ENCODE data around the gene VPS45.
"Not testable (repeated sequence)": the region's sequence is repeated elsewhere in the genome, so short reads cannot be mapped to it uniquely, and the experiment has no call there.

VPS45 gene

GRCh38 chr1:150138044-150138443 is 70.5 kb downstream of the VPS45 start:
- DNase-seq: no peak

GRCh38 chr1:150141452-150141851 is 73.9 kb downstream of the VPS45 start:
- no peak for DNase-seq

- DNase-seq: no peak
These were observed 74.5 kb downstream of the VPS45 start for GRCh38 chr1:150142083-150142482.

- no peak for DNase-seq
These were observed 77.0 kb downstream of the VPS45 start for GRCh38 chr1:150144606-150145005.

GRCh38 chr1:150146016-150146415 is 78.4 kb downstream of the VPS45 start:
- not testable (repeated sequence) for DNase-seq

GRCh38 chr1:150146849-150147542 is 79.4 kb downstream of the VPS45 start:
- DNase-seq: no peak

GRCh38 chr1:150148837-150149270 is 81.3 kb downstream of the VPS45 start:
- DNase-seq: peak; percentile 34

GRCh38 chr1:150149271-150150132 is 81.9 kb downstream of the VPS45 start, which contains the start of gene PLEKHO1:
TSS of gene PLEKHO1 (plus strand) at chr1:150149916. CDS start at chr1:150150258, 342 bp downstream.
- peak; percentile 74 for DNase-seq

- DNase-seq: peak; percentile 31
These were observed 82.8 kb downstream of the VPS45 start for GRCh38 chr1:150150133-150151021.

GRCh38 chr1:150151291-150152181 is 84.0 kb downstream of the VPS45 start:
- DNase-seq: no peak

- DNase-seq: no peak
These were observed 84.6 kb downstream of the VPS45 start for GRCh38 chr1:150152182-150152536.

- DNase-seq: no peak
These were observed 85.3 kb downstream of the VPS45 start for GRCh38 chr1:150152772-150153456.

GRCh38 chr1:150154143-150154542 is 86.6 kb downstream of the VPS45 start:
- DNase-seq: no peak

- no peak for DNase-seq
These were observed 88.0 kb downstream of the VPS45 start for GRCh38 chr1:150155413-150156071.

- no peak for DNase-seq
These were observed 89.5 kb downstream of the VPS45 start for GRCh38 chr1:150156868-150157603.

- DNase-seq: no peak
These were observed 92.0 kb downstream of the VPS45 start for GRCh38 chr1:150159550-150159949.

GRCh38 chr1:150160964-150161621 is 93.5 kb downstream of the VPS45 start:
- no peak for DNase-seq

- no peak for DNase-seq
These were observed 94.4 kb downstream of the VPS45 start for GRCh38 chr1:150161747-150162581.

GRCh38 chr1:150162582-150162861 is 94.9 kb downstream of the VPS45 start:
- no peak for DNase-seq
